ENCODE measurements around the gene LRFN2.

GRCh38 chr6:40506954-40507353 is 80.2 kb downstream of the LRFN2 start:
- TF ChIP-seq, protein P1, sequence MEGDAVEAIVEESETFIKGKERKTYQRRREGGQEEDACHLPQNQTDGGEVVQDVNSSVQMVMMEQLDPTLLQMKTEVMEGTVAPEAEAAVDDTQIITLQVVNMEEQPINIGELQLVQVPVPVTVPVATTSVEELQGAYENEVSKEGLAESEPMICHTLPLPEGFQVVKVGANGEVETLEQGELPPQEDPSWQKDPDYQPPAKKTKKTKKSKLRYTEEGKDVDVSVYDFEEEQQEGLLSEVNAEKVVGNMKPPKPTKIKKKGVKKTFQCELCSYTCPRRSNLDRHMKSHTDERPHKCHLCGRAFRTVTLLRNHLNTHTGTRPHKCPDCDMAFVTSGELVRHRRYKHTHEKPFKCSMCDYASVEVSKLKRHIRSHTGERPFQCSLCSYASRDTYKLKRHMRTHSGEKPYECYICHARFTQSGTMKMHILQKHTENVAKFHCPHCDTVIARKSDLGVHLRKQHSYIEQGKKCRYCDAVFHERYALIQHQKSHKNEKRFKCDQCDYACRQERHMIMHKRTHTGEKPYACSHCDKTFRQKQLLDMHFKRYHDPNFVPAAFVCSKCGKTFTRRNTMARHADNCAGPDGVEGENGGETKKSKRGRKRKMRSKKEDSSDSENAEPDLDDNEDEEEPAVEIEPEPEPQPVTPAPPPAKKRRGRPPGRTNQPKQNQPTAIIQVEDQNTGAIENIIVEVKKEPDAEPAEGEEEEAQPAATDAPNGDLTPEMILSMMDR (IDR thresholded peaks at IDR 0.05), result no peak
- no peak for TF ChIP-seq EZH2 (IDR thresholded peaks at IDR 0.05; ENCODE audit: borderline replicate concordance, insufficient read depth, low read depth, low read length, poor library complexity, severe bottlenecking)
